K562 (cell line): ENCODE results near the gene C10orf105. TPM values are rescaled to one million over a fixed set of nuclear protein-coding genes. Genes with fewer than 3 reads are reported as not detected.

Source experiments
- ATAC-seq: fragments of 200-7000 bp; cut with Tn5 transposase; 3 replicates; pipeline ENCODE4 v1.9.1; 2020; ENCODE audit warnings: moderate library complexity
- BruUV-seq: library from RNA; stranded (reverse); fragments of 400-500 nt; replicated peaks from 2 replicates; lab custom pipeline; 2021; lab: Mats Ljungman, UMichigan
- CTCF ChIA-PET: fragments of 300-600 bp; formaldehyde crosslinking; extraction: SDS; loops from one replicate; lab custom pipeline; 2021; ENCODE audit warnings: low intra/inter-chr PET ratio; lab: Yijun Ruan, JAX
- POLR2A ChIA-PET: fragments of 300-600, 350-650 bp; sonication (Branson Sonifier 250); formaldehyde crosslinking; extraction: SDS; loops from one replicate; lab custom pipeline; 2021; ENCODE audit warnings: antibody characterized with exemption, inconsistent platforms; lab: Yijun Ruan, JAX
- DNase-seq, 4 experiments: peaks; one replicate each; pipeline versions ENCODE4 v3.0.0 to v3.0.0-alpha.2; 2011 to 2018; ENCODE audit warnings: low spot score in 3 of 4, mixed read lengths in 3 of 4; ENCODE audit errors: extremely low read depth in 1 of 4
- FAIRE-seq: peaks from 2 replicates; lab custom pipeline; 2011; peaks lifted over from hg19 to GRCh38; lab: Jason Lieb, UNC
- H2AFZ ChIP-seq: 2 replicates; pipeline ENCODE4 v1.6.0; 2011; ENCODE audit warnings: low read depth, low read length, control low read depth, inconsistent platforms
- H3K27ac ChIP-seq: fragments of 200-600 bp; 3 replicates; pipeline ENCODE4 v1.8.0; 2011; ENCODE audit warnings: low read depth, mild to moderate bottlenecking, control low read depth, inconsistent platforms, low read length, moderate library complexity, mixed read lengths; ENCODE audit errors: extremely low read depth
- H3K27me3 ChIP-seq, 2 experiments: fragments of 300-600 bp in 1 of 2; 2 replicates in 1 of 2; 3 replicates in 1 of 2; pipeline versions ENCODE4 v1.6.0 to v1.8.0; 2011; ENCODE audit warnings: inconsistent platforms in 2 of 2, low read length in 2 of 2, mild to moderate bottlenecking in 1 of 2, mixed read lengths in 1 of 2, moderate library complexity in 1 of 2; ENCODE audit not compliant: control insufficient read depth in 2 of 2, insufficient read depth in 2 of 2
- H3K36me3 ChIP-seq: fragments of 300-600 bp; 3 replicates; pipeline ENCODE4 v1.8.0; 2011; ENCODE audit warnings: mild to moderate bottlenecking, low read length, inconsistent platforms; ENCODE audit not compliant: control insufficient read depth, insufficient read depth
- H3K4me1 ChIP-seq, 2 experiments: fragments of 200-600 bp in 1 of 2; replicated peaks in 1 of 2; 2 replicates in 1 of 2; 3 replicates in 1 of 2; pipeline versions ENCODE4 v1.5.1 to v1.8.0; 2011; ENCODE audit warnings: inconsistent platforms in 2 of 2, low read length in 2 of 2, mild to moderate bottlenecking in 1 of 2, mixed read lengths in 1 of 2, moderate library complexity in 1 of 2; ENCODE audit not compliant: control insufficient read depth in 2 of 2, insufficient read depth in 2 of 2
- H3K4me2 ChIP-seq: 2 replicates; pipeline ENCODE4 v1.6.1; 2011; ENCODE audit warnings: low read length, control low read depth, inconsistent platforms, mixed read lengths; ENCODE audit not compliant: insufficient read depth
- H3K4me3 ChIP-seq: fragments of 200-600 bp; sonication (generic), shearing (Covaris generic); 2 replicates; pipeline ENCODE4 v1.5.1; 2016; ENCODE audit warnings: control low read depth, inconsistent platforms
- H3K79me2 ChIP-seq: fragments of 200-600 bp; 3 replicates; pipeline ENCODE4 v1.8.0; 2011; ENCODE audit warnings: low read length, inconsistent platforms; ENCODE audit not compliant: control insufficient read depth, insufficient read depth
- H3K9ac ChIP-seq, 2 experiments: 2 replicates each; pipeline versions ENCODE4 v1.6.0 to v1.6.1; 2011; ENCODE audit warnings: low read depth in 2 of 2, low read length in 2 of 2, control low read depth in 1 of 2, inconsistent platforms in 1 of 2, mild to moderate bottlenecking in 1 of 2, mixed read lengths in 1 of 2; ENCODE audit not compliant: insufficient read depth in 1 of 2
- H3K9me1 ChIP-seq: one replicate; pipeline ENCODE4 v1.6.0; 2011; ENCODE audit warnings: inconsistent platforms, mild to moderate bottlenecking, low read length, moderate library complexity; ENCODE audit not compliant: control insufficient read depth, insufficient read depth
- H3K9me3 ChIP-seq: replicated peaks from 2 replicates; pipeline ENCODE4 v1.5.1; 2011; ENCODE audit warnings: low read depth, low read length, inconsistent platforms; ENCODE audit not compliant: control insufficient read depth, insufficient read depth
- H4K20me1 ChIP-seq: replicated peaks from 2 replicates; pipeline ENCODE4 v1.6.1; 2011; ENCODE audit warnings: low read length, inconsistent platforms, mixed read lengths; ENCODE audit not compliant: control insufficient read depth, insufficient read depth
- CBFA2T3 ChIP-seq: fragments of 450-650 bp; IDR thresholded peaks from 2 replicates; pipeline ENCODE4 v1.6.1; 2017
- NR4A1 ChIP-seq, 2 experiments: fragments of 250-450 bp in 1 of 2; fragments of 450-650 bp in 1 of 2; sonication (Bioruptor Pico) in 1 of 2; IDR thresholded peaks; 2 replicates each; pipeline versions ENCODE4 v1.4.0 to v1.6.1; 2016 to 2020; ENCODE audit warnings: mild to moderate bottlenecking in 2 of 2, missing compliant biosample characterization in 1 of 2, missing genetic modification characterization in 1 of 2, moderate library complexity in 1 of 2
- SIN3A ChIP-seq, 2 experiments: fragments of 150-350 bp in 1 of 2; IDR thresholded peaks; 2 replicates each; pipeline ENCODE4 v1.6.1; 2011 to 2016; ENCODE audit warnings: borderline replicate concordance in 2 of 2, low read depth in 2 of 2, low read length in 2 of 2, mild to moderate bottlenecking in 2 of 2, moderate library complexity in 2 of 2; ENCODE audit not compliant: control insufficient read depth in 1 of 2
- TEAD1 ChIP-seq, 2 experiments: fragments of 450-650 bp in 1 of 2; sonication (generic) in 1 of 2; formaldehyde crosslinking; IDR thresholded peaks; 2 replicates each; pipeline versions ENCODE4 v1.4.0 to v1.8.0; 2020 to 2022; ENCODE audit warnings: mild to moderate bottlenecking in 2 of 2, missing genetic modification reagents in 1 of 2
- WGBS: fragments of 100-300 bp; shearing (Covaris generic); methylation state at CpG from one replicate; pipeline ENCODE4 v1.1.6; 2016; ENCODE audit warnings: low coverage, mixed read lengths; ENCODE audit not compliant: insufficient coverage; ENCODE audit errors: missing lambda C conversion rate; 5-methylcytosine and 5-hydroxymethylcytosine counted together
- in situ Hi-C: fragments of 300-500 bp; cut with MboI; formaldehyde crosslinking; loops from 4 replicates; pipeline ENCODE4 v1.15.0; 2018; ENCODE audit warnings: inconsistent platforms, mixed read lengths
- intact Hi-C: fragments of 100-400 bp; cut with micrococcal nuclease; formaldehyde crosslinking; loops from 2 replicates; pipeline ENCODE4 v1.14.2; 2022
- polyA plus RNA-seq, 8 experiments: library from polyadenylated mRNA; depleted of rRNA in 4 of 8; stranded (reverse) in 5 of 8; unstranded in 3 of 8; fragments of >200 nt; fragmentation: Nextera tagmentation in 2 of 8; fragmentation: Illumina TruSeq in 1 of 8; extraction: Ambion mirVana in 2 of 8; extraction: Trizol in 1 of 8; gene quantifications; 2 replicates each; pipeline versions ENCODE4 v1.2.1 to v1.2.3, GENCODE V29; 2011 to 2014; ENCODE audit warnings: inconsistent platforms in 1 of 8, missing spikeins in 1 of 8
- total RNA-seq, 7 experiments: library from RNA; depleted of rRNA in 6 of 7; stranded (reverse); fragments of >200 nt in 6 of 7; fragmentation: Illumina TruSeq in 2 of 7; extraction: Trizol in 2 of 7; gene quantifications; 2 replicates each; pipeline versions ENCODE4 v1.2.1 to v1.2.3, GENCODE V29; 2011 to 2021; ENCODE audit warnings: low replicate concordance in 1 of 7
- TF ChIP-seq, protein P1 (sequence below): IDR thresholded peaks from 3 replicates; pipeline ENCODE4 v1.6.1; 2011; ENCODE audit warnings: borderline replicate concordance, mild to moderate bottlenecking, moderate library complexity; ENCODE audit not compliant: insufficient read length; ENCODE audit errors: extremely low read depth
- TF ChIP-seq, protein P2 (sequence below): fragments of 450-650 bp; IDR thresholded peaks from 2 replicates; pipeline ENCODE4 v1.7.1; 2018; ENCODE audit warnings: mild to moderate bottlenecking, low read depth; ENCODE audit not compliant: partially characterized antibody
- TF ChIP-seq, protein P3 (sequence below): fragments of 250-450 bp; sonication (Bioruptor Pico); IDR thresholded peaks from 2 replicates; pipeline ENCODE4 v1.8.0; 2021; ENCODE audit warnings: moderate library complexity, mild to moderate bottlenecking, inconsistent platforms

C10orf105 gene
- total and polyA plus RNA-seq, 9 of the 15 experiments (the other 6 are each of a cell fraction or from before 2014, with no cell fraction given): 0.03 to 0.25 (median 0.04) TPM; not detected in 3

- H3K79me2 ChIP-seq: no peaks in the 10 kb centered on the region
- WGBS: 6% methylated on average over 11 of the region's 11 CpGs
- in situ Hi-C loops: no loop called here
- no peaks in the 10 kb centered on the region; the same call in none of the 2 replicates for H4K20me1 ChIP-seq
- H3K4me2 ChIP-seq: no peak overlapping the region
- ChIA-PET POLR2A (interaction anchor here (0.7 to 2.3 kb wide), 7 partner anchors 9 to 119 kb away, joined by 3 to 12 read pairs (median 4); partner anchors contain the start of gene VSIR), CTCF (interaction anchor here (0.5 kb wide), 1 partner anchor 445 kb away, joined by 3 read pairs; the partner anchor contains the start of gene SLC29A3)
- DNase-seq (peak in 2 of 4 experiments; percentile 51 to 61), FAIRE-seq (peak; percentile 67), ATAC-seq (peak; percentile 12; the same call in 1 of the 3 replicates)
- H3K4me3 ChIP-seq: no peak overlapping the region
- intact Hi-C loops: no loop called here
- no peaks in the 10 kb centered on the region for H3K36me3 ChIP-seq
- no peaks in the 10 kb centered on the region for H3K9me1 ChIP-seq
- no peaks in the 10 kb centered on the region for H3K9me3 ChIP-seq
- H3K4me1 ChIP-seq: peaks cover 19 to 33% of the 10 kb centered on the region in 2 experiments; a peak in 4 of 5 replicates
- no peak overlapping the region for H3K27ac ChIP-seq
- BruUV-seq: no TSS peak
- H3K9ac ChIP-seq: peak overlapping the region in 1 of 2 experiments; percentile 11; a peak in 1 of 4 replicates
- no peak overlapping the region for H2AFZ ChIP-seq
- peaks cover 0 to 13% of the 10 kb centered on the region in 2 experiments; a peak in 2 of 5 replicates for H3K27me3 ChIP-seq
- TF ChIP-seq, protein P1, sequence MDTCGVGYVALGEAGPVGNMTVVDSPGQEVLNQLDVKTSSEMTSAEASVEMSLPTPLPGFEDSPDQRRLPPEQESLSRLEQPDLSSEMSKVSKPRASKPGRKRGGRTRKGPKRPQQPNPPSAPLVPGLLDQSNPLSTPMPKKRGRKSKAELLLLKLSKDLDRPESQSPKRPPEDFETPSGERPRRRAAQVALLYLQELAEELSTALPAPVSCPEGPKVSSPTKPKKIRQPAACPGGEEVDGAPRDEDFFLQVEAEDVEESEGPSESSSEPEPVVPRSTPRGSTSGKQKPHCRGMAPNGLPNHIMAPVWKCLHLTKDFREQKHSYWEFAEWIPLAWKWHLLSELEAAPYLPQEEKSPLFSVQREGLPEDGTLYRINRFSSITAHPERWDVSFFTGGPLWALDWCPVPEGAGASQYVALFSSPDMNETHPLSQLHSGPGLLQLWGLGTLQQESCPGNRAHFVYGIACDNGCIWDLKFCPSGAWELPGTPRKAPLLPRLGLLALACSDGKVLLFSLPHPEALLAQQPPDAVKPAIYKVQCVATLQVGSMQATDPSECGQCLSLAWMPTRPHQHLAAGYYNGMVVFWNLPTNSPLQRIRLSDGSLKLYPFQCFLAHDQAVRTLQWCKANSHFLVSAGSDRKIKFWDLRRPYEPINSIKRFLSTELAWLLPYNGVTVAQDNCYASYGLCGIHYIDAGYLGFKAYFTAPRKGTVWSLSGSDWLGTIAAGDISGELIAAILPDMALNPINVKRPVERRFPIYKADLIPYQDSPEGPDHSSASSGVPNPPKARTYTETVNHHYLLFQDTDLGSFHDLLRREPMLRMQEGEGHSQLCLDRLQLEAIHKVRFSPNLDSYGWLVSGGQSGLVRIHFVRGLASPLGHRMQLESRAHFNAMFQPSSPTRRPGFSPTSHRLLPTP: no peak
- no peak for TF ChIP-seq NR4A1 (CRISPR knock-in tag; IDR thresholded peaks at IDR 0.05)
- no peak for TF ChIP-seq NR4A1 (tag; IDR thresholded peaks at IDR 0.05)
- no peak for TF ChIP-seq TEAD1 (CRISPR knock-in tag; IDR thresholded peaks at IDR 0.05)
- TF ChIP-seq, protein P2, sequence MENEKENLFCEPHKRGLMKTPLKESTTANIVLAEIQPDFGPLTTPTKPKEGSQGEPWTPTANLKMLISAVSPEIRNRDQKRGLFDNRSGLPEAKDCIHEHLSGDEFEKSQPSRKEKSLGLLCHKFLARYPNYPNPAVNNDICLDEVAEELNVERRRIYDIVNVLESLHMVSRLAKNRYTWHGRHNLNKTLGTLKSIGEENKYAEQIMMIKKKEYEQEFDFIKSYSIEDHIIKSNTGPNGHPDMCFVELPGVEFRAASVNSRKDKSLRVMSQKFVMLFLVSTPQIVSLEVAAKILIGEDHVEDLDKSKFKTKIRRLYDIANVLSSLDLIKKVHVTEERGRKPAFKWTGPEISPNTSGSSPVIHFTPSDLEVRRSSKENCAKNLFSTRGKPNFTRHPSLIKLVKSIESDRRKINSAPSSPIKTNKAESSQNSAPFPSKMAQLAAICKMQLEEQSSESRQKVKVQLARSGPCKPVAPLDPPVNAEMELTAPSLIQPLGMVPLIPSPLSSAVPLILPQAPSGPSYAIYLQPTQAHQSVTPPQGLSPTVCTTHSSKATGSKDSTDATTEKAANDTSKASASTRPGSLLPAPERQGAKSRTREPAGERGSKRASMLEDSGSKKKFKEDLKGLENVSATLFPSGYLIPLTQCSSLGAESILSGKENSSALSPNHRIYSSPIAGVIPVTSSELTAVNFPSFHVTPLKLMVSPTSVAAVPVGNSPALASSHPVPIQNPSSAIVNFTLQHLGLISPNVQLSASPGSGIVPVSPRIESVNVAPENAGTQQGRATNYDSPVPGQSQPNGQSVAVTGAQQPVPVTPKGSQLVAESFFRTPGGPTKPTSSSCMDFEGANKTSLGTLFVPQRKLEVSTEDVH: no peak
- TF ChIP-seq CBFA2T3: peak; percentile 70
- TF ChIP-seq SIN3A (IDR thresholded peaks at IDR 0.05; ENCODE audit: borderline replicate concordance in 2 of 2, control insufficient read depth in 1 of 2, low read depth in 2 of 2, low read length in 2 of 2): no peak
- TF ChIP-seq, protein P3, sequence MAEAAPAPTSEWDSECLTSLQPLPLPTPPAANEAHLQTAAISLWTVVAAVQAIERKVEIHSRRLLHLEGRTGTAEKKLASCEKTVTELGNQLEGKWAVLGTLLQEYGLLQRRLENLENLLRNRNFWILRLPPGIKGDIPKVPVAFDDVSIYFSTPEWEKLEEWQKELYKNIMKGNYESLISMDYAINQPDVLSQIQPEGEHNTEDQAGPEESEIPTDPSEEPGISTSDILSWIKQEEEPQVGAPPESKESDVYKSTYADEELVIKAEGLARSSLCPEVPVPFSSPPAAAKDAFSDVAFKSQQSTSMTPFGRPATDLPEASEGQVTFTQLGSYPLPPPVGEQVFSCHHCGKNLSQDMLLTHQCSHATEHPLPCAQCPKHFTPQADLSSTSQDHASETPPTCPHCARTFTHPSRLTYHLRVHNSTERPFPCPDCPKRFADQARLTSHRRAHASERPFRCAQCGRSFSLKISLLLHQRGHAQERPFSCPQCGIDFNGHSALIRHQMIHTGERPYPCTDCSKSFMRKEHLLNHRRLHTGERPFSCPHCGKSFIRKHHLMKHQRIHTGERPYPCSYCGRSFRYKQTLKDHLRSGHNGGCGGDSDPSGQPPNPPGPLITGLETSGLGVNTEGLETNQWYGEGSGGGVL (CRISPR knock-in tag): no peak
These were observed 44.0 kb upstream of the C10orf105 start for GRCh38 chr10:71763352-71764127.
